Measurements from ENCODE around the gene BDNF. TPM values are rescaled to one million over a fixed set of nuclear protein-coding genes. Genes with fewer than 3 reads are reported as not detected.

Gene BDNF
- total RNA-seq, 1 donor from 2014 or later = not detected

DNA sequence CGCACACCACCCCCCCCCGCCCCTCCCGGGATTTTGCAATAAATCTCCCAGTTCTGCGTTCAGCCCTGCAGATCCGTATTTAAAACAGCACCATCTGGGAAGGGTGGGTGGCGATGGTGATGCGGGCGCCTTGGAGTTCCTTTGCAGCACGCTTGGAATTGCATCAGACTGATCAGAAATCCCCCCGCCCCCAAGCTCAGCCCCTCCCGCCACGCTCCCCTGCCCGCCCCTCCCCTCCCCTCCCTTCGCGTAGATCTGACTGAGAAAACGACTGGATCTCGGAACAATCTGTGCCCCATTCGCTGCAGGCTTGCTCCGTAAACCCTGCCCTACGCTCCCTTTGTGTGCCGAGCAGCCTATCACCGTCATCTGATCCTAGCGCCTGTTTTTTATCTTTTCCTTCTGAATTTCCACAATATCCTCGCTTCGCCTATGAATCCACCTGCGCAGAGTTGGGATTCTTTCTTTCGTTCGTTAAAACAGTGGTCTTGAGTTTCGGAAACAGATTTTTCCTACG lies 18.1 kb upstream of the BDNF start:
- H3K4me3 Mint-ChIP-seq = no peak overlapping the region
- H3K36me3 Mint-ChIP-seq (ENCODE audit: low read depth) = peaks cover 4% of the 10 kb centered on the region
- H3K9me3 Mint-ChIP-seq = peaks cover 18% of the 10 kb centered on the region
- H3K27me3 Mint-ChIP-seq = peaks cover 53% of the 10 kb centered on the region
- H3K4me1 Mint-ChIP-seq = no peaks in the 10 kb centered on the region
- intact Hi-C loops (cut with micrococcal nuclease) = no loop called here
- no peak for DNase-seq
- H3K27ac Mint-ChIP-seq = peak overlapping the region; percentile 37

- H3K27ac Mint-ChIP-seq = no peak overlapping the region
- no peak overlapping the region for H3K4me3 Mint-ChIP-seq
- peaks cover 47% of the 10 kb centered on the region for H3K27me3 Mint-ChIP-seq
- H3K36me3 Mint-ChIP-seq (ENCODE audit: low read depth) = peaks cover 4% of the 10 kb centered on the region
- no peak for DNase-seq
- H3K4me1 Mint-ChIP-seq = no peaks in the 10 kb centered on the region
- intact Hi-C loops (cut with micrococcal nuclease) = no loop called here
- H3K9me3 Mint-ChIP-seq = peaks cover 18% of the 10 kb centered on the region
These were observed 17.6 kb upstream of the BDNF start for GRCh38 chr11:27717801-27718229.

DNA sequence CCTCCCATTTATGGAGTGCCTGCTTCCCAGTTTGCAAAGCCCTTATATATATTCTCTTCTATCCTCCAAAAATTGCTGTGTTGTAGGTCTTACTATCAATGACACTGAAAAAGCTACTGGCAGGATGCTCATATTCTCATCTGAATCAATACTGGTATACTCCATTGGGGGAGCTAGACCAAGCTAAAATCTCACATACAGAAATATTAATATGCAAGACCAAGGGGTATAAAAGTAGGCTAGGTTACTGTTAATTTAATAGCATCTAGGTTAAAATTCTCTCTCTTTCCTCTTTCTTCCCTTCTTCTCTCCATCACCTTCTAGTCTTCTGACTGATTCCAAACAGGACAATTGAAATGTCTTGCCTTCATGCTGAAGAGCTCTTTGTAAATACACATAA lies 17.1 kb upstream of the BDNF start:
- peaks cover 4% of the 10 kb centered on the region for H3K36me3 Mint-ChIP-seq (ENCODE audit: low read depth)
- H3K4me3 Mint-ChIP-seq = no peak overlapping the region
- peaks cover 47% of the 10 kb centered on the region for H3K27me3 Mint-ChIP-seq
- no peaks in the 10 kb centered on the region for H3K4me1 Mint-ChIP-seq
- H3K27ac Mint-ChIP-seq = no peak overlapping the region
- DNase-seq = no peak
- H3K9me3 Mint-ChIP-seq = peaks cover 18% of the 10 kb centered on the region
- intact Hi-C loops (cut with micrococcal nuclease) = no loop called here

DNA sequence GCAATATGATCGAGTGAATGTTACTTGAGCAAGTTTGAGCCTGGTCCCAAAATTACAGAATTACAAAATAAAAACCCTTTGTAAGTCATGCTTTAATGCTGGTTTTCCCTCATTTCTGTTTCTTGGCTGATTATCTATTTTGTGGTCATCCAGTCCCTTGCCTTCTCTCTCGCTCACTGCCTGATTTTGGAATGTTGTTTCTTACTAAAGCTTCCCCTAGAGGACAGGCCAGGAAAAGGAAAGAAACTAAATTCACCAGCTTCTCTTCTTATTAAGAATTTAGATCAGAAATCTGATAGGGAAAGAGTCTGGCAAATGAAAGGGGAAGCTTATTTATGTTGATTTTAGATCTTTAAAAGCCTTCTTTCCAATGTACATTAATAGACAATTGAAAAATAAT lies 16.6 kb upstream of the BDNF start:
- no peaks in the 10 kb centered on the region for H3K4me1 Mint-ChIP-seq
- no peak for DNase-seq
- no peak overlapping the region for H3K27ac Mint-ChIP-seq
- peaks cover 42% of the 10 kb centered on the region for H3K27me3 Mint-ChIP-seq
- intact Hi-C loops (cut with micrococcal nuclease) = no loop called here
- no peak overlapping the region for H3K4me3 Mint-ChIP-seq
- peaks cover 4% of the 10 kb centered on the region for H3K36me3 Mint-ChIP-seq (ENCODE audit: low read depth)
- peaks cover 18% of the 10 kb centered on the region for H3K9me3 Mint-ChIP-seq

- H3K4me1 Mint-ChIP-seq = no peaks in the 10 kb centered on the region
These were observed 16.0 kb upstream of the BDNF start for GRCh38 chr11:27716216-27716615.

GRCh38 chr11:27711725-27712124 lies 11.5 kb upstream of the BDNF start:
- peaks cover 4% of the 10 kb centered on the region for H3K27me3 Mint-ChIP-seq

More at GRCh38 chr11:27716216-27716615, 16.0 kb upstream of the BDNF start:
- H3K9me3 Mint-ChIP-seq = peaks cover 15% of the 10 kb centered on the region
- DNase-seq = no peak
- peaks cover 4% of the 10 kb centered on the region for H3K36me3 Mint-ChIP-seq (ENCODE audit: low read depth)
- no peak overlapping the region for H3K27ac Mint-ChIP-seq
- no peak overlapping the region for H3K4me3 Mint-ChIP-seq
- peaks cover 36% of the 10 kb centered on the region for H3K27me3 Mint-ChIP-seq
- intact Hi-C loops (cut with micrococcal nuclease) = no loop called here

DNA sequence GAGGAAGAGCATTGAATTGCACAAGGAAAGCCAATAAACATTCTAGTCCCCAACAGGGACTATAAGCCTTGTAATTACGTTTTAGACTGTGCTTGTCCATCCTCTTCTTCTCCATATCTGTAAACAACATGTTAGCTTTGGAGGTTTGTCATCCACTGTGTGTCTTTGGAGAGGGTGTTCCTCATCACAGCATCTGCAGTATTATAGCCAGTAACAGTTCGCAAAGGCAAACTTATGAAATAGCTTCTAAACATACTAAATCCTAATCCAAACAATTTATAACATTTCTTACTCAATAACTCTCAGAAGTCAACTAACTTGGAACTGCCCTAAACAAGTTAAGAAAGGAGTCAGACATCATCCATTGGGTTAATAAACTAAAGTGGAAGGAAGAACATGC lies 10.3 kb upstream of the BDNF start:
- peaks cover 3% of the 10 kb centered on the region for H3K4me1 Mint-ChIP-seq
- H3K4me3 Mint-ChIP-seq = no peak overlapping the region
- intact Hi-C loops (cut with micrococcal nuclease) = no loop called here
- no peaks in the 10 kb centered on the region for H3K9me3 Mint-ChIP-seq
- H3K36me3 Mint-ChIP-seq (ENCODE audit: low read depth) = no peaks in the 10 kb centered on the region
- H3K27ac Mint-ChIP-seq = no peak overlapping the region
- DNase-seq = no peak
- peaks cover 7% of the 10 kb centered on the region for H3K27me3 Mint-ChIP-seq

More at GRCh38 chr11:27711725-27712124, 11.5 kb upstream of the BDNF start:
- Mint-ChIP-seq H3K27ac (no peak overlapping the region), H3K4me3 (no peak overlapping the region), H3K36me3 (ENCODE audit: low read depth) (no peaks in the 10 kb centered on the region), H3K9me3 (no peaks in the 10 kb centered on the region), H3K4me1 (no peaks in the 10 kb centered on the region)
- intact Hi-C loops (cut with micrococcal nuclease) = no loop called here
- DNase-seq = no peak

- peaks cover 23% of the 10 kb centered on the region for H3K27me3 Mint-ChIP-seq
- peaks cover 3% of the 10 kb centered on the region for H3K4me1 Mint-ChIP-seq
- no peak overlapping the region for H3K27ac Mint-ChIP-seq
- no peaks in the 10 kb centered on the region for H3K36me3 Mint-ChIP-seq (ENCODE audit: low read depth)
- no peak overlapping the region for H3K4me3 Mint-ChIP-seq
- no peaks in the 10 kb centered on the region for H3K9me3 Mint-ChIP-seq
- DNase-seq = no peak
- intact Hi-C loops (cut with micrococcal nuclease) = no loop called here
These were observed 7.4 kb upstream of the BDNF start for GRCh38 chr11:27707676-27708075.

GRCh38 chr11:27705873-27706820 lies 5.9 kb upstream of the BDNF start:
- H3K27ac Mint-ChIP-seq = no peak overlapping the region

DNA sequence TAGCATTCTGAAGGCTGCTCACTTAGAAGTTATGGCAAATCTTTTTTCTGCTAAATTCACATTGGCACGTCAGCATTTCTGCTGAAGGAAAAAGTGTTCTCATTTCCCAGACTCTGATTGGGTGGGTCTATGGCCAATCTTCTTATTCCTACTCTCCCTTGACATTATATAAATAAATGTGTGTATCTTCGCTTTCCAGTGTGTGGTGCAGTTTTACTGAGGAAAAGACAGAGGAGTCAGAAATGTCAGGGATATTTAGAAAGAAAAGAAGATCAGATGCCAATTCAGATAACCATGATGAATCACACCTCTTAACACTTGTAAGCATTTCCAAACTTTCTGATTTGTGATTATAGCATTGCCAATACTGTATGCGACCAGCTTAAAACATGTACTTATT lies 3.2 kb upstream of the BDNF start:
- DNase-seq = no peak
- Mint-ChIP-seq H3K9me3 (no peaks in the 10 kb centered on the region), H3K4me1 (peaks cover 23% of the 10 kb centered on the region), H3K36me3 (ENCODE audit: low read depth) (peaks cover 3% of the 10 kb centered on the region), H3K27ac (no peak overlapping the region), H3K27me3 (peaks cover 55% of the 10 kb centered on the region), H3K4me3 (no peak overlapping the region)
- intact Hi-C loops (cut with micrococcal nuclease) = no loop called here

More at GRCh38 chr11:27705873-27706820, 5.9 kb upstream of the BDNF start:
- H3K9me3 Mint-ChIP-seq = no peaks in the 10 kb centered on the region
- H3K27me3 Mint-ChIP-seq = peaks cover 35% of the 10 kb centered on the region
- intact Hi-C loops (cut with micrococcal nuclease) = no loop called here
- no peaks in the 10 kb centered on the region for H3K36me3 Mint-ChIP-seq (ENCODE audit: low read depth)
- no peak overlapping the region for H3K4me3 Mint-ChIP-seq
- H3K4me1 Mint-ChIP-seq = peaks cover 8% of the 10 kb centered on the region
- peak; percentile 55 for DNase-seq

DNA sequence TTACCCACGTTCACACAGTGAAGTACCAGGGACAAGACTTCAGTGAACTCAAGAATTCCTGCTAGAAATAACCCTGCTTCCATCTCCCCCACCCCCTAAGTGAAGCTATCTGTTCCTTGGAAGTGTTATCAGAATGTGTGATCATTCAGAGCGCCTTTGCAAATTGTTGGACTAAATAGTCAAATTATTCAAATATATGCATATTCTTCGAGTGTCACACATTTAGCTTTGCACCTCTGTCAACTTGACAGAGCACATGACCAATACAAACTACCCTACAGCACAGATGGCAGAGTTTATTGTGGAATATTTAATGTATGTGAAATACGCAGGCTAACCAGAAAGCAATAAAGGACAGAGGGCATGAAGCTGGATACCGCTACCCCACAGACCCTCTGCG lies 2.6 kb upstream of the BDNF start:
- peaks cover 58% of the 10 kb centered on the region for H3K27me3 Mint-ChIP-seq
- H3K36me3 Mint-ChIP-seq (ENCODE audit: low read depth) = peaks cover 3% of the 10 kb centered on the region
- no peak for DNase-seq
- H3K27ac Mint-ChIP-seq = no peak overlapping the region
- peaks cover 23% of the 10 kb centered on the region for H3K4me1 Mint-ChIP-seq
- no peak overlapping the region for H3K4me3 Mint-ChIP-seq
- H3K9me3 Mint-ChIP-seq = no peaks in the 10 kb centered on the region
- intact Hi-C loops (cut with micrococcal nuclease) = no loop called here

GRCh38 chr11:27701355-27702105 lies 1.3 kb upstream of the BDNF start:
- H3K27me3 Mint-ChIP-seq = peaks cover 64% of the 10 kb centered on the region
- peak overlapping the region; percentile 80 for H3K4me3 Mint-ChIP-seq
- no peaks in the 10 kb centered on the region for H3K9me3 Mint-ChIP-seq
- H3K27ac Mint-ChIP-seq = no peak overlapping the region
- DNase-seq = no peak
- peaks cover 23% of the 10 kb centered on the region for H3K4me1 Mint-ChIP-seq
- intact Hi-C loops (cut with micrococcal nuclease) = loop anchor here (2.0 kb wide), 1 partner anchor 19 kb away; no protein-coding TSS in a partner anchor
- peaks cover 3% of the 10 kb centered on the region for H3K36me3 Mint-ChIP-seq (ENCODE audit: low read depth)

DNA sequence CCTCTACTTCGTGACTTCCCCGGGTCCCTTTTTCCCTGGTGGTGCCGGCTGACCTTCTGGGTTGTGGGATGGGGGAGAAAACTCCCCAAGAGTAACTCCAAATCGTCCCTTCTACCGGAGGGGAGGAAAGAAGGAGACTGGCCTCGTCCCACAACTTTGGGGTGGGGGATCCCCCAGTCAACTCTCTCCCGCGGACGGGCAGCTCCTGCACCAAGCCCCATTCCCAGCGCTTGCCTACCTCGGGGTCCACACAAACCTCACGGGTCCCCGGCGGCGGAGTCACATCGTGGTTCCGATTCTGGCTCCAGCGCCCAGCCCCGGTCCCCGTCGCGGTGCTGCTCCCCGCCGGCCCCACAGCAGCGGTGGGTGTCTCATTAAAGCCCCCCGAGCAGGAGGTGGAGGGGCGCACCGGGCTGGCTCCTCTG lies 317 bp downstream of the BDNF start:
- peaks cover 61% of the 10 kb centered on the region for H3K27me3 Mint-ChIP-seq
- H3K27ac Mint-ChIP-seq = no peak overlapping the region
- no peaks in the 10 kb centered on the region for H3K9me3 Mint-ChIP-seq
- peaks cover 3% of the 10 kb centered on the region for H3K36me3 Mint-ChIP-seq (ENCODE audit: low read depth)
- H3K4me1 Mint-ChIP-seq = peaks cover 20% of the 10 kb centered on the region
- intact Hi-C loops (cut with micrococcal nuclease) = loop anchor here (2.0 to 5.0 kb wide), 3 partner anchors 21 to 1632 kb away; no protein-coding TSS in a partner anchor
- no peak overlapping the region for H3K4me3 Mint-ChIP-seq
- no peak for DNase-seq

Measured in activated CD4-positive, alpha-beta T cell treated with anti-CD3 and anti-CD28 coated beads, Interleukin-2, amount 10 ng/mL, durations not matched to agents 24 days and 14 days (primary cell).